CD14-positive monocyte (primary cell): Measurements from ENCODE around the gene KDM4F. TPM values are rescaled to one million over a fixed set of nuclear protein-coding genes. Genes with fewer than 3 reads are reported as not detected.
"Not testable (repeated sequence)": the region's sequence is repeated elsewhere in the genome, so short reads cannot be mapped to it uniquely, and the experiment has no call there.

Experiments used
- DNase-seq, 3 donors: peaks; one replicate each; pipeline ENCODE4 v3.0.0-alpha.2; 2011 to 2022
- H2AFZ ChIP-seq: 2 replicates; pipeline ENCODE4 v1.6.0; 2012; ENCODE audit warnings: mild to moderate bottlenecking, low read depth, low read length, inconsistent platforms; ENCODE audit not compliant: insufficient read depth, poor library complexity, severe bottlenecking
- H3K27ac ChIP-seq, 2 donors: 1 replicate in 1 of 2; 2 replicates in 1 of 2; pipeline ENCODE4 v1.5.1; 2012 to 2013; ENCODE audit warnings: low read length in 2 of 2, control low read depth in 1 of 2, inconsistent platforms in 1 of 2, low read depth in 1 of 2, mild to moderate bottlenecking in 1 of 2
- H3K27me3 ChIP-seq, 2 donors: one replicate each; pipeline versions ENCODE4 v1.6.0 to v1.6.1; 2011 to 2013; ENCODE audit warnings: low read length in 2 of 2; ENCODE audit not compliant: control insufficient read depth in 2 of 2, insufficient read depth in 2 of 2
- H3K36me3 ChIP-seq, 2 donors: replicated peaks in 1 of 2; 1 replicate in 1 of 2; 2 replicates in 1 of 2; pipeline versions ENCODE4 v1.5.1 to v1.6.1; 2012 to 2013; ENCODE audit warnings: low read length in 2 of 2, control low read depth in 1 of 2, inconsistent platforms in 1 of 2, mild to moderate bottlenecking in 1 of 2; ENCODE audit not compliant: insufficient read depth in 2 of 2, control insufficient read depth in 1 of 2
- H3K4me1 ChIP-seq, 2 donors: 1 replicate in 1 of 2; 2 replicates in 1 of 2; pipeline versions ENCODE4 v1.5.1 to v1.6.1; 2012 to 2013; ENCODE audit warnings: low read length in 2 of 2, control low read depth in 1 of 2, inconsistent platforms in 1 of 2, mild to moderate bottlenecking in 1 of 2, moderate library complexity in 1 of 2; ENCODE audit not compliant: insufficient read depth in 2 of 2, control insufficient read depth in 1 of 2
- H3K4me2 ChIP-seq: replicated peaks from 2 replicates; pipeline ENCODE3; 2012; ENCODE audit warnings: low read length, moderate library complexity, mild to moderate bottlenecking; ENCODE audit not compliant: poor library complexity, severe bottlenecking; ENCODE audit errors: extremely low read depth
- H3K4me3 ChIP-seq, 3 experiments: fragments of 200-600 bp in 1 of 3; sonication (generic) in 1 of 3; replicated peaks in 1 of 3; 1 replicate in 2 of 3; 2 replicates in 1 of 3; pipeline ENCODE4 v1.5.1; 2011 to 2013; ENCODE audit warnings: low read length in 3 of 3, mild to moderate bottlenecking in 3 of 3, control low read depth in 2 of 3, low read depth in 2 of 3, inconsistent platforms in 1 of 3, moderate library complexity in 1 of 3
- H3K79me2 ChIP-seq: 2 replicates; pipeline ENCODE4 v1.6.0; 2012; ENCODE audit warnings: mild to moderate bottlenecking, control low read depth, inconsistent platforms, low read length, moderate library complexity; ENCODE audit not compliant: insufficient read depth
- H3K9ac ChIP-seq: 2 replicates; pipeline ENCODE4 v1.6.0; 2017; ENCODE audit warnings: low read length, mild to moderate bottlenecking; ENCODE audit not compliant: insufficient read depth, poor library complexity, severe bottlenecking
- H3K9me3 ChIP-seq, 2 donors: replicated peaks in 1 of 2; 1 replicate in 1 of 2; 2 replicates in 1 of 2; pipeline versions ENCODE4 v1.5.1 to v1.6.1; 2012 to 2013; ENCODE audit warnings: low read length in 2 of 2, control low read depth in 1 of 2; ENCODE audit not compliant: control insufficient read depth in 1 of 2, insufficient read depth in 1 of 2
- H4K20me1 ChIP-seq: 2 replicates; pipeline ENCODE4 v1.6.0; 2012; ENCODE audit warnings: mild to moderate bottlenecking, low read length, control low read depth, moderate library complexity; ENCODE audit not compliant: insufficient read depth
- H3K27ac Mint-ChIP-seq, 7 donors: one replicate each; pipeline ENCODE4 v1.8.0; 2020; ENCODE audit warnings: mild to moderate bottlenecking in 7 of 7, mixed read lengths in 7 of 7, moderate library complexity in 6 of 7, inconsistent platforms in 2 of 7
- H3K27me3 Mint-ChIP-seq, 3 donors: one replicate each; pipeline ENCODE4 v1.8.0; 2021 to 2022; ENCODE audit warnings: low read depth in 3 of 3, mild to moderate bottlenecking in 3 of 3, mixed read lengths in 3 of 3, moderate library complexity in 3 of 3, inconsistent platforms in 1 of 3
- H3K36me3 Mint-ChIP-seq, 2 donors: one replicate each; pipeline ENCODE4 v1.8.0; 2020; ENCODE audit warnings: mixed read lengths in 2 of 2, inconsistent platforms in 1 of 2, mild to moderate bottlenecking in 1 of 2
- H3K4me1 Mint-ChIP-seq: one replicate; pipeline ENCODE4 v1.8.0; 2020; ENCODE audit warnings: mild to moderate bottlenecking, mixed read lengths
- H3K4me3 Mint-ChIP-seq, 2 donors: one replicate each; pipeline ENCODE4 v1.8.0; 2020; ENCODE audit warnings: mild to moderate bottlenecking in 2 of 2, mixed read lengths in 2 of 2, moderate library complexity in 1 of 2
- H3K9me3 Mint-ChIP-seq, 7 donors: one replicate each; pipeline ENCODE4 v1.8.0; 2020 to 2022; ENCODE audit warnings: mixed read lengths in 7 of 7, mild to moderate bottlenecking in 6 of 7, moderate library complexity in 6 of 7, inconsistent platforms in 2 of 7
- WGBS: methylation state at CpG from one replicate; pipeline ENCODE4 v1.1.5; 2013; ENCODE audit warnings: missing lambda C conversion rate; ENCODE audit not compliant: insufficient coverage; 5-methylcytosine and 5-hydroxymethylcytosine counted together
- intact Hi-C, 2 donors: fragments of 100-400 bp; cut with micrococcal nuclease; formaldehyde crosslinking; loops; one replicate each; pipeline versions ENCODE4 v1.15.0 to v1.15.1; 2023
- polyA plus RNA-seq, 3 donors: library from polyadenylated mRNA; depleted of rRNA in 1 of 3; unstranded in 2 of 3; stranded (reverse) in 1 of 3; fragments of 300-500 nt in 2 of 3; fragments of >200 nt in 1 of 3; fragmentation: Illumina TruSeq in 2 of 3; gene quantifications; 1 replicate in 2 of 3; 2 replicates in 1 of 3; pipeline ENCODE4 v1.2.3, GENCODE V29; 2012 to 2021
- TF ChIP-seq, protein P1 (sequence below): fragments of 200-600 bp; IDR thresholded peaks from one replicate; pipeline ENCODE4 v1.8.0; 2022; ENCODE audit warnings: antibody characterized with exemption, mild to moderate bottlenecking

The KDM4F gene
- polyA plus RNA-seq, 3 donors, result not detected

GRCh38 chr11:95014184-95014821 lies 34.9 kb upstream of the KDM4F start:
- H3K27ac Mint-ChIP-seq, result peak overlapping the region in 1 of 7 donors; percentile 38
- H3K27ac ChIP-seq, result no peak overlapping the region
- H3K4me1 ChIP-seq, result no peaks in the 10 kb centered on the region
- no peak overlapping the region for H3K4me3 Mint-ChIP-seq
- TF ChIP-seq, protein P1, sequence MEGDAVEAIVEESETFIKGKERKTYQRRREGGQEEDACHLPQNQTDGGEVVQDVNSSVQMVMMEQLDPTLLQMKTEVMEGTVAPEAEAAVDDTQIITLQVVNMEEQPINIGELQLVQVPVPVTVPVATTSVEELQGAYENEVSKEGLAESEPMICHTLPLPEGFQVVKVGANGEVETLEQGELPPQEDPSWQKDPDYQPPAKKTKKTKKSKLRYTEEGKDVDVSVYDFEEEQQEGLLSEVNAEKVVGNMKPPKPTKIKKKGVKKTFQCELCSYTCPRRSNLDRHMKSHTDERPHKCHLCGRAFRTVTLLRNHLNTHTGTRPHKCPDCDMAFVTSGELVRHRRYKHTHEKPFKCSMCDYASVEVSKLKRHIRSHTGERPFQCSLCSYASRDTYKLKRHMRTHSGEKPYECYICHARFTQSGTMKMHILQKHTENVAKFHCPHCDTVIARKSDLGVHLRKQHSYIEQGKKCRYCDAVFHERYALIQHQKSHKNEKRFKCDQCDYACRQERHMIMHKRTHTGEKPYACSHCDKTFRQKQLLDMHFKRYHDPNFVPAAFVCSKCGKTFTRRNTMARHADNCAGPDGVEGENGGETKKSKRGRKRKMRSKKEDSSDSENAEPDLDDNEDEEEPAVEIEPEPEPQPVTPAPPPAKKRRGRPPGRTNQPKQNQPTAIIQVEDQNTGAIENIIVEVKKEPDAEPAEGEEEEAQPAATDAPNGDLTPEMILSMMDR, result no peak
- no peak overlapping the region for H3K9ac ChIP-seq
- 98% methylated on average over 8 of the region's 12 CpGs for WGBS
- H3K36me3 Mint-ChIP-seq, result no peaks in the 10 kb centered on the region
- no peak overlapping the region for H3K4me2 ChIP-seq
- no peaks in the 10 kb centered on the region for H3K27me3 ChIP-seq
- H3K79me2 ChIP-seq, result no peaks in the 10 kb centered on the region
- no peak overlapping the region for H2AFZ ChIP-seq
- peaks cover 0 to under 1% (median 0%) of the 10 kb centered on the region in 7 donors for H3K9me3 Mint-ChIP-seq
- intact Hi-C loops, result no loop called here
- H4K20me1 ChIP-seq, result no peaks in the 10 kb centered on the region
- no peak overlapping the region for H3K4me3 ChIP-seq
- DNase-seq, result no peak
- H3K9me3 ChIP-seq, result no peaks in the 10 kb centered on the region
- H3K36me3 ChIP-seq, result no peaks in the 10 kb centered on the region
- H3K4me1 Mint-ChIP-seq, result no peaks in the 10 kb centered on the region
- peaks cover 2 to 9% (median 4%) of the 10 kb centered on the region in 3 donors for H3K27me3 Mint-ChIP-seq

GRCh38 chr11:95016139-95016538 lies 33.1 kb upstream of the KDM4F start:
- Mint-ChIP-seq H3K27me3 (peaks cover 0 to 4% (median 4%) of the 10 kb centered on the region in 3 donors), H3K27ac (no peak overlapping the region), H3K4me3 (no peak overlapping the region), H3K4me1 (no peaks in the 10 kb centered on the region), H3K36me3 (no peaks in the 10 kb centered on the region), H3K9me3 (no peaks in the 10 kb centered on the region)
- Histone ChIP-seq H4K20me1 (no peaks in the 10 kb centered on the region), H3K27ac (no peak overlapping the region), H3K4me2 (no peak overlapping the region), H3K4me3 (no peak overlapping the region), H3K9me3 (no peaks in the 10 kb centered on the region), H3K27me3 (no peaks in the 10 kb centered on the region), H3K36me3 (no peaks in the 10 kb centered on the region), H3K9ac (no peak overlapping the region), H3K79me2 (no peaks in the 10 kb centered on the region), H3K4me1 (no peaks in the 10 kb centered on the region), H2AFZ (no peak overlapping the region)
- no CpG with 5 or more reads among the region's 2 CpGs for WGBS
- DNase-seq, result no peak
- intact Hi-C loops, result no loop called here
- TF ChIP-seq, protein P1, result no peak

- H3K36me3 ChIP-seq, H3K9me3 Mint-ChIP-seq, H3K36me3 Mint-ChIP-seq, H4K20me1 ChIP-seq, H3K9ac ChIP-seq, H3K27me3 Mint-ChIP-seq, H3K4me1 Mint-ChIP-seq, H3K27ac ChIP-seq, intact Hi-C loops, H3K27me3 ChIP-seq, H3K9me3 ChIP-seq, H3K4me3 Mint-ChIP-seq, H3K4me1 ChIP-seq, H3K27ac Mint-ChIP-seq, H3K79me2 ChIP-seq, DNase-seq, H3K4me2 ChIP-seq, H2AFZ ChIP-seq, H3K4me3 ChIP-seq: not testable (repeated sequence)
- WGBS, result 94% methylated on average over 5 of the region's 5 CpGs
These were observed 27.8 kb upstream of the KDM4F start for GRCh38 chr11:95021468-95021867.
